GM12865 (cell line): Measurements from ENCODE around the gene DIS3L2.

Source experiments
- DNase-seq: peaks from one replicate; pipeline ENCODE4 v3.0.0; 2010; ENCODE audit warnings: low read depth
- H3K4me3 ChIP-seq: 2 replicates; pipeline ENCODE4 v1.5.1; 2011; ENCODE audit warnings: mild to moderate bottlenecking, low read depth, low read length, control low read depth
- CTCF ChIP-seq: IDR thresholded peaks from 2 replicates; pipeline ENCODE4 v1.5.1; 2011; ENCODE audit warnings: low read length, control low read depth, low read depth, inconsistent platforms; ENCODE audit not compliant: insufficient read depth; ENCODE audit errors: missing control alignments

DIS3L2 gene

GRCh38 chr2:232009639-232010274 lies 48.2 kb downstream of the DIS3L2 start:
- H3K4me3 ChIP-seq: no peak overlapping the region
- no peak for DNase-seq
- TF ChIP-seq CTCF: no peak

- peak; percentile 47 for DNase-seq
- TF ChIP-seq CTCF: no peak
- H3K4me3 ChIP-seq: no peak overlapping the region
Observed at GRCh38 chr2:232013701-232014353, 52.3 kb downstream of the DIS3L2 start.

- H3K4me3 ChIP-seq: no peak overlapping the region
- no peak for TF ChIP-seq CTCF
- no peak for DNase-seq
Observed at GRCh38 chr2:232014681-232015080, 53.2 kb downstream of the DIS3L2 start.

- TF ChIP-seq CTCF: no peak
- DNase-seq: no peak
- no peak overlapping the region for H3K4me3 ChIP-seq
Observed at GRCh38 chr2:232018181-232018580, 56.7 kb downstream of the DIS3L2 start.

- no peak overlapping the region for H3K4me3 ChIP-seq
- TF ChIP-seq CTCF: no peak
- no peak for DNase-seq
Observed at GRCh38 chr2:232022718-232023117, 61.2 kb downstream of the DIS3L2 start.

- no peak overlapping the region for H3K4me3 ChIP-seq
- TF ChIP-seq CTCF: no peak
- DNase-seq: no peak
Observed at GRCh38 chr2:232023426-232023825, 61.9 kb downstream of the DIS3L2 start.

- H3K4me3 ChIP-seq: no peak overlapping the region
- DNase-seq: no peak
- no peak for TF ChIP-seq CTCF
Observed at GRCh38 chr2:232024457-232024856, 62.9 kb downstream of the DIS3L2 start.
